ENCODE measurements around the gene FNTB. TPM values are rescaled to one million over a fixed set of nuclear protein-coding genes. Genes with fewer than 3 reads are reported as not detected.

FNTB gene
- polyA plus RNA-seq, 1 experiment = 17.3 TPM

GRCh38 chr14:64995291-64995690 is 8.6 kb downstream of the FNTB start:
- TF ChIP-seq CTCF (IDR thresholded peaks at IDR 0.05; ENCODE audit: low read depth, low read length) = no peak
- POLR2A ChIA-PET = interaction anchor here (0.9 kb wide), 1 partner anchor 10 kb away, joined by 3 read pairs; no protein-coding TSS in a partner anchor
- CTCF ChIA-PET = interaction anchor here (1.1 to 4.7 kb wide), 4 partner anchors 9 to 25 kb away, joined by 4 to 33 read pairs (median 12); partner anchors contain the start of gene FNTB
- Histone ChIP-seq H3K4me3 (ENCODE audit: low read depth, low read length) (no peak overlapping the region), H3K9me3 (ENCODE audit: control insufficient read depth, insufficient read depth, low read length) (no peaks in the 10 kb centered on the region), H3K27ac (ENCODE audit: low read depth, low read length) (no peak overlapping the region), H3K27me3 (ENCODE audit: control insufficient read depth, insufficient read depth, low read length) (no peaks in the 10 kb centered on the region)
- DNase-seq (ENCODE audit: low read depth, low spot score) = no peak

- CTCF ChIA-PET = interaction anchor here (4.7 to 10.6 kb wide), 2 partner anchors 22 to 23 kb away, joined by 33 to 91 read pairs; no protein-coding TSS in a partner anchor
- Histone ChIP-seq H3K4me3 (ENCODE audit: low read depth, low read length) (no peak overlapping the region), H3K27ac (ENCODE audit: low read depth, low read length) (no peak overlapping the region), H3K27me3 (ENCODE audit: control insufficient read depth, insufficient read depth, low read length) (no peaks in the 10 kb centered on the region), H3K9me3 (ENCODE audit: control insufficient read depth, insufficient read depth, low read length) (no peaks in the 10 kb centered on the region)
- DNase-seq (ENCODE audit: low read depth, low spot score) = no peak
- POLR2A ChIA-PET = no interaction called here
- no peak for TF ChIP-seq CTCF (IDR thresholded peaks at IDR 0.05; ENCODE audit: low read depth, low read length)
Measured at GRCh38 chr14:64997108-64997794, 10.6 kb downstream of the FNTB start.

GRCh38 chr14:64998455-64998931 is 11.8 kb downstream of the FNTB start:
- no peak for DNase-seq (ENCODE audit: low read depth, low spot score)
- H3K9me3 ChIP-seq (ENCODE audit: control insufficient read depth, insufficient read depth, low read length) = no peaks in the 10 kb centered on the region

GRCh38 chr14:65000898-65001591 is 14.3 kb downstream of the FNTB start:
- H3K4me3 ChIP-seq (ENCODE audit: low read depth, low read length) = no peak overlapping the region
- ChIA-PET CTCF (interaction anchor here (1.1 to 10.6 kb wide), 2 partner anchors 15 to 18 kb away, joined by 5 to 91 read pairs; partner anchors contain the start of gene FNTB), POLR2A (interaction anchor here (0.6 kb wide), 2 partner anchors 563 to 902 kb away, joined by 3 read pairs; no protein-coding TSS in a partner anchor)
- no peak for TF ChIP-seq CTCF (IDR thresholded peaks at IDR 0.05; ENCODE audit: low read depth, low read length)
- no peaks in the 10 kb centered on the region for H3K27me3 ChIP-seq (ENCODE audit: control insufficient read depth, insufficient read depth, low read length)
- DNase-seq (ENCODE audit: low read depth, low spot score) = no peak
- no peaks in the 10 kb centered on the region for H3K9me3 ChIP-seq (ENCODE audit: control insufficient read depth, insufficient read depth, low read length)
- H3K27ac ChIP-seq (ENCODE audit: low read depth, low read length) = no peak overlapping the region

More at GRCh38 chr14:64998455-64998931, 11.8 kb downstream of the FNTB start:
- H3K27me3 ChIP-seq (ENCODE audit: control insufficient read depth, insufficient read depth, low read length) = no peaks in the 10 kb centered on the region
- ChIA-PET POLR2A (interaction anchor here (0.5 to 1.0 kb wide), 2 partner anchors 12 to 27 kb away, joined by 3 to 4 read pairs; partner anchors contain the start of gene FNTB), CTCF (interaction anchor here (1.3 to 10.6 kb wide), 3 partner anchors 11 to 36 kb away, joined by 3 to 91 read pairs (median 4); no protein-coding TSS in a partner anchor)
- no peak overlapping the region for H3K4me3 ChIP-seq (ENCODE audit: low read depth, low read length)
- TF ChIP-seq CTCF (IDR thresholded peaks at IDR 0.05; ENCODE audit: low read depth, low read length) = no peak
- H3K27ac ChIP-seq (ENCODE audit: low read depth, low read length) = no peak overlapping the region
